ENCODE results near the gene VPS37D. TPM values are rescaled to one million over a fixed set of nuclear protein-coding genes. Genes with fewer than 3 reads are reported as not detected.
A peak's percentile ranks its signal among the peaks of the same experiment; 100 is the strongest.
"Not testable (repeated sequence)": the region's sequence is repeated elsewhere in the genome, so short reads cannot be mapped to it uniquely, and the experiment has no call there.

VPS37D gene
- total RNA-seq, 4 donors from 2014 or later: 2.5 to 7.1 (median 4.0) TPM

GRCh38 chr7:73707045-73707631 is 39.5 kb downstream of the VPS37D start:
- WGBS: 81% methylated on average over 15 of the region's 15 CpGs
- Histone ChIP-seq H3K4me1 (peaks cover 7 to 22% (median 17%) of the 10 kb centered on the region in 4 donors), H3K9me3 (no peaks in the 10 kb centered on the region), H3K36me3 (peaks cover 0 to 44% (median 14%) of the 10 kb centered on the region in 4 donors), H3K4me3 (no peak overlapping the region), H3K27me3 (no peaks in the 10 kb centered on the region), H3K27ac (replicated peaks in 1 of 4) (no peak overlapping the region)
- no peak for TF ChIP-seq POLR2AphosphoS5 (IDR thresholded peaks at IDR 0.05)
- no peak for TF ChIP-seq EP300 (IDR thresholded peaks at IDR 0.05)
- no peak for TF ChIP-seq POLR2A (IDR thresholded peaks at IDR 0.05; ENCODE audit: low read depth)
- intact Hi-C loops (cut with DNase I): no loop called here
- no peak for DNase-seq (ENCODE audit: extremely low spot score)

DNA sequence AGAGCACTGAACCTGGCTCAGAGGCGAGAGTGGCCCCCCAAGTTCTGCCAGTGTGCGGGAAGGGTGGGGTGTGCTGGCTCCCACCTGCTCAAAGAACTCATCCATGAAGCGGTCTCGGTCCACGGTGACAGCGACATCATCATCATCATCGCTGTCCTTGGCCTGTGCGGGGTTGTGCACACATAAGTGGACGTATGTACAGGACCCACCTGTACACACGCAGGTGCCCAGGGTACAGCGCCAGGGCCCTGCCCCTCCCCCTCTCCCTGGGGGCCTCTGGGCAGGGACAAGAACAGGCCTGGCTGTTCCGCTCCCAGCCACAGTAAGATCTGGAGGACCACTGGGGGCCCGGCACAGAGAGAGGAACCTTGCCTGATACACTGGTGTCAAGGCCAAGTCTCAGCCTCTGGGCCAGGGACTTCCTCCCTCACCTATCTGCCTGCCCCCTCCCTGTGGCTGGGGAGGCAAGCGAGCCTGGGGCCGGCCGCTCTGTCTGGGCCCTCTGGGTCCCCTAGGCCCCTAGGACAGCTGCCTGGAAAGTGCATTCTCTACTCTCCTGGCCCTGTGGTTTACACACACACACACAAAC is 41.4 kb downstream of the VPS37D start:
- intact Hi-C loops (cut with DNase I): no loop called here
- no peak for TF ChIP-seq POLR2A (IDR thresholded peaks at IDR 0.05; ENCODE audit: low read depth)
- no peak for TF ChIP-seq CTCF (IDR thresholded peaks at IDR 0.05)
- TF ChIP-seq POLR2AphosphoS5 (IDR thresholded peaks at IDR 0.05): no peak
- no peak for TF ChIP-seq EP300 (IDR thresholded peaks at IDR 0.05)
- WGBS: 90% methylated on average over 12 of the region's 16 CpGs
- Histone ChIP-seq H3K27ac (replicated peaks in 1 of 4) (no peak overlapping the region), H3K4me1 (peaks cover 4 to 13% (median 10%) of the 10 kb centered on the region in 4 donors), H3K27me3 (no peaks in the 10 kb centered on the region), H3K36me3 (peaks cover 0 to 38% (median 7%) of the 10 kb centered on the region in 4 donors), H3K9me3 (no peaks in the 10 kb centered on the region), H3K4me3 (no peak overlapping the region)
- no peak for DNase-seq (ENCODE audit: extremely low spot score)

DNA sequence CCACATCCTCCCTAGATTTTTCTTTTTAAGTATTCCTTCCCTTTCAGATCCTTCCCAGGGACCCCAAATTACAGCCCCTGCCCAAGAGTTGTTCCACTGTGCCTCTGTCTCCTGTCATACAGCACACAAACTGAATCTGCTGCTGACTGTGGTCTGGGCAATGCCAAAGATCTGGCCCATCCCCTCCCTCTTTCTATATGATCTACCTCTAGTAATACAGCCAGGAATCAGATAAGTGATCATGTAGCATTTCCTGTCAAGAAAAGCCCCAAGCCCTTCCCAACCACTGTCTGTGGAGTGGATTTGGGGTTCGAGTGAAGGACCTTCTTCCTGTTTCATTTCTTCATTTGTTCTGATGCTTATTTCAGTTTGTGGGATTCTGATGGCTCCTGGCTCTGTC is 45.1 kb downstream of the VPS37D start:
- no peaks in the 10 kb centered on the region for H3K27me3 ChIP-seq
- DNase-seq (ENCODE audit: extremely low spot score): no peak
- peaks cover 13 to 27% (median 27%) of the 10 kb centered on the region in 4 donors for H3K4me1 ChIP-seq
- intact Hi-C loops (cut with DNase I): no loop called here
- no peak overlapping the region for H3K27ac ChIP-seq (replicated peaks in 1 of 4)
- no peaks in the 10 kb centered on the region for H3K9me3 ChIP-seq
- H3K4me3 ChIP-seq: no peak overlapping the region
- TF ChIP-seq CTCF (IDR thresholded peaks at IDR 0.05): no peak
- no peak for TF ChIP-seq POLR2A (IDR thresholded peaks at IDR 0.05; ENCODE audit: low read depth)
- no peak for TF ChIP-seq EP300 (IDR thresholded peaks at IDR 0.05)
- no peak for TF ChIP-seq POLR2AphosphoS5 (IDR thresholded peaks at IDR 0.05)
- peaks cover 0 to 11% (median 5%) of the 10 kb centered on the region in 4 donors for H3K36me3 ChIP-seq
- 77% methylated on average over 1 of the region's 1 CpG for WGBS

GRCh38 chr7:73713319-73713718 is 45.7 kb downstream of the VPS37D start:
- DNase-seq (ENCODE audit: extremely low spot score); H3K27me3 ChIP-seq; intact Hi-C loops (cut with DNase I); H3K4me3 ChIP-seq; H3K36me3 ChIP-seq; H3K9me3 ChIP-seq; H3K27ac ChIP-seq (replicated peaks in 1 of 4): not testable (repeated sequence)
- H3K4me1 ChIP-seq: peaks cover 14 to 32% (median 32%) of the 10 kb centered on the region in 4 donors
- 91% methylated on average over 6 of the region's 6 CpGs for WGBS

DNA sequence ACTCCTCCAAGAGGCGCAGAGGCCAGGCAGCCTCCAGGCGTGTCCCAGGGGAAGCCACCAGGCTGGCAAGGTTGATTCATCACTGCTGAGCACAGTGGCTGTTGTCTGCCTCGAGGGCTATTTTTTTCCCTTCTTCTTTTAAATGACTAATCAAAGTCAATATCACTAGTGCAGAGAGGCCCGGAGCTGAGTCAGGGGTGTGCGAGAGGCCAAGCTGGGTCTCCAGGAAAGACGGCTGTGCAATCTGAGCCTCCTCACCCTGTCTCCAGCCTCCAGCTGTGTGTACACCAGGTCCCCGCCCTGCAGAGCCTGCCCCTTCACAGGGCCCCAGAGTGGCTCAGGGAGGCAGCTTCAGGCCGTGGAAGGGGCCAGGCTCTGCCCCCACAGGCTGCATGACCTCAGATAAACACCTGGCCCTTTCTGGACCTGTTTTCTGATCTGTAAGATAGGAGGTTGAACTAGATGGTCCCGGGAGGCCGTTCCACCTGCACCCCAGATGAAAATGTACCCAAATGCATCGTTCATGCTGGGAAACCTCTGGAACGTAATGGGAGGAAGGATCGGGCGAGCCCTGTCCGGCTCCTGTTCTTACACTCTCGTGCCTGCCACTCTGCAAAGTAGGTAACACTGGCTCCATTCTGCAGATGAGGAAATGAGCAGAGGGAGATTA is 48.2 kb downstream of the VPS37D start:
- TF ChIP-seq POLR2A (IDR thresholded peaks at IDR 0.05; ENCODE audit: low read depth) (no peak), POLR2AphosphoS5 (IDR thresholded peaks at IDR 0.05) (no peak), EP300 (IDR thresholded peaks at IDR 0.05) (no peak), CTCF (IDR thresholded peaks at IDR 0.05) (no peak)

More for the DNA sequence above, 48.2 kb downstream of the VPS37D start:
- Histone ChIP-seq H3K4me3 (no peak overlapping the region), H3K27me3 (no peaks in the 10 kb centered on the region), H3K4me1 (peaks cover 29 to 53% (median 48%) of the 10 kb centered on the region in 4 donors), H3K36me3 (peaks cover 0 to 5% (median 0%) of the 10 kb centered on the region in 4 donors), H3K27ac (replicated peaks in 1 of 4) (peak overlapping the region; percentile 63 to 85 (median 76)), H3K9me3 (no peaks in the 10 kb centered on the region)
- no peak for DNase-seq (ENCODE audit: extremely low spot score)
- intact Hi-C loops (cut with DNase I): loop anchor here (5.0 kb wide), 1 partner anchor 33 kb away; the partner anchor contains the start of genes BUD23 and DNAJC30
- WGBS: 29% methylated on average over 12 of the region's 16 CpGs
